PC-3 (cell line): ENCODE data around the gene CUEDC1. TPM values are rescaled to one million over a fixed set of nuclear protein-coding genes. Genes with fewer than 3 reads are reported as not detected.

Experiments
- ATAC-seq: fragments of 200-7000 bp; cut with Tn5 transposase; 2 replicates; pipeline ENCODE4 v1.9.1; 2020; ENCODE audit warnings: mild to moderate bottlenecking, moderate library complexity
- BruUV-seq: library from RNA; stranded (reverse); fragments of 400-500 nt; replicated peaks from 2 replicates; lab custom pipeline; 2021; lab: Mats Ljungman, UMichigan
- CTCF ChIA-PET: fragments of 300-600 bp; sonication (Branson Sonifier 250); formaldehyde crosslinking; loops from one replicate; lab custom pipeline; 2022; ENCODE audit warnings: antibody characterized with exemption; lab: Charles Lee
- POLR2A ChIA-PET: fragments of 300-600 bp; sonication (Branson Sonifier 250); formaldehyde crosslinking; loops from one replicate; lab custom pipeline; 2022; ENCODE audit warnings: antibody characterized with exemption; ENCODE audit not compliant: unreplicated experiment; lab: Charles Lee
- DNase-seq: peaks from one replicate; pipeline ENCODE4 v3.0.0-alpha.2; 2015
- H2AFZ ChIP-seq: fragments of 300-600 bp; sonication (generic); 2 replicates; pipeline ENCODE4 v1.6.0; 2016; ENCODE audit warnings: antibody characterized with exemption, low read length
- H3F3A ChIP-seq: fragments of 300-600 bp; sonication (generic); one replicate; pipeline ENCODE4 v1.6.0; 2017; ENCODE audit warnings: antibody characterized with exemption, low read length, control low read depth, mild to moderate bottlenecking; ENCODE audit not compliant: unreplicated experiment
- H3K27ac ChIP-seq: fragments of 300-600 bp; sonication (generic); 2 replicates; pipeline ENCODE4 v1.5.1; 2016; ENCODE audit warnings: mild to moderate bottlenecking, low read length
- H3K27me3 ChIP-seq: fragments of 300-600 bp; sonication (generic); 2 replicates; pipeline ENCODE4 v1.6.1; 2016; ENCODE audit warnings: low read length, mixed read lengths
- H3K36me3 ChIP-seq: fragments of 300-600 bp; sonication (generic); 2 replicates; pipeline ENCODE4 v1.6.1; 2016; ENCODE audit warnings: low read depth, mixed run types, low read length, mixed read lengths
- H3K4me1 ChIP-seq: fragments of 300-600 bp; sonication (generic); 2 replicates; pipeline ENCODE4 v1.5.1; 2016; ENCODE audit warnings: low read length; ENCODE audit not compliant: insufficient read depth
- H3K4me2 ChIP-seq: fragments of 300-600 bp; sonication (generic); 2 replicates; pipeline ENCODE4 v1.6.0; 2016; ENCODE audit warnings: low read length
- H3K4me3 ChIP-seq: fragments of 300-600 bp; sonication (generic); 2 replicates; pipeline ENCODE4 v1.5.1; 2016; ENCODE audit warnings: mild to moderate bottlenecking, low read length, mixed read lengths
- H3K79me2 ChIP-seq: fragments of 300-600 bp; sonication (generic); 2 replicates; pipeline ENCODE4 v1.6.1; 2017; ENCODE audit warnings: low read length, mixed read lengths
- H3K9ac ChIP-seq: fragments of 300-600 bp; sonication (generic); 2 replicates; pipeline ENCODE4 v1.6.0; 2016; ENCODE audit warnings: mild to moderate bottlenecking, low read length
- H3K9me2 ChIP-seq: fragments of 300-600 bp; sonication (generic); replicated peaks from 2 replicates; pipeline ENCODE4 v1.6.1; 2016; ENCODE audit warnings: mixed run types, low read length, mixed read lengths
- H3K9me3 ChIP-seq: fragments of 300-600 bp; sonication (generic); 2 replicates; pipeline ENCODE4 v1.6.1; 2016; ENCODE audit warnings: low read length, mixed read lengths
- H4K20me1 ChIP-seq: fragments of 300-600 bp; sonication (generic); 2 replicates; pipeline ENCODE4 v1.6.1; 2016; ENCODE audit warnings: low read length, mixed read lengths
- EZH2 ChIP-seq: fragments of 300-600 bp; sonication (generic); IDR thresholded peaks from one replicate; pipeline ENCODE4 v1.6.1; 2017; ENCODE audit warnings: antibody characterized with exemption, mild to moderate bottlenecking, low read length; ENCODE audit not compliant: unreplicated experiment
- EZH2phosphoT487 ChIP-seq: fragments of 300-600 bp; sonication (generic); IDR thresholded peaks from 2 replicates; pipeline ENCODE4 v1.6.1; 2018; ENCODE audit warnings: mild to moderate bottlenecking, antibody characterized with exemption, low read length, borderline replicate concordance
- intact Hi-C: fragments of 100-400 bp; cut with micrococcal nuclease; formaldehyde crosslinking; loops from 2 replicates; pipeline ENCODE4 v1.9.0; 2023
- total RNA-seq: library from RNA; depleted of rRNA; stranded (reverse); fragments of >200 nt; gene quantifications from 2 replicates; pipeline ENCODE4 v1.2.3, GENCODE V29; 2014
- TF ChIP-seq, protein P1 (sequence below): fragments of 300-600 bp; sonication (generic); conservative IDR thresholded peaks from 2 replicates; pipeline ENCODE4 v1.5.1; 2017; ENCODE audit warnings: antibody characterized with exemption, low read depth, mild to moderate bottlenecking, low read length

CUEDC1 gene
- total RNA-seq, 1 experiment from 2014 or later: 31.6 TPM

DNA sequence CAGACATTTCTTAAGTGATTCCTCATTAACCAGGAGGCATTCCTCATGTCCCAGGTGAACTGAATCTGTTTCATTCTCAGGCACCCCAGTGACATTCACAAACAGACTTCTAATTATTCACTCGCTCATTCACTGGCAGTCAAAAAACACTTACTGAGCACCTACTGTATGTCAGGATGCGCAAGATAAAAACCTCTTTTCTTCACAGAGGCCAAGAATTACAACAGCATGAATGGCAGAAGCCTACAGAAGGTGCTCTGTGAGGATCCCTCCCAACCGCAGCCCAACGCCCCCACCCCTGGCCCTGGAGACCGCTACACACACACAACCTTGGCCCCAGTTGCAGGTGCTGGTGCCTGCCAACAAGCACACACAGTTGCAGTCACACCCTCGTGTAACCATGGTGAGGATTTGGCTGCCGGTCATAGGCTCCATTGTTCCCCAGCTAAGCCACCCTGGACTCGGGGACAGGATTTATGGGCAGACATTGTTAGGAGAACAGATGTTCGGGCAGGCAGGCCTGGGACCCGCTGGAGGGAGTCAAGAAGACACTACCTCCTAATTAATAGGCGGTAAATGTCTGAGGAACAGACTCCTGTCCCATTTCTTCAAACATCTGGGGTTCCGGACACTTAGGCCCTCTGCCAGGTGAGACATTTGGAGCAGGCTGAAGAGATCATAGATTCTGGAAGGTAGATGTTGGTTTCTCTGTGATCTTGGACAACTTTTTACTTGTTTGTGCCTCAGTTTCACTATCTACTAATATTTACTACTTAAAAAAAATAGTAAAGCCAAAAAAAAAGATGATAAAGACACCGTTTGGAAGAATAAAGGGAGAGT is 43.2 kb downstream of the CUEDC1 start:
- ChIA-PET CTCF (interaction anchor here (0.6 kb wide), 2 partner anchors 9 to 23 kb away, joined by 3 to 4 read pairs; no protein-coding TSS in a partner anchor), POLR2A (interaction anchor here (0.6 to 1.0 kb wide), 2 partner anchors 9 to 12 kb away, joined by 3 to 4 read pairs; no protein-coding TSS in a partner anchor)
- Histone ChIP-seq H3K36me3 (no peaks in the 10 kb centered on the region), H3K4me1 (peaks cover 20% of the 10 kb centered on the region), H3F3A (no peaks in the 10 kb centered on the region), H3K9ac (peak overlapping the region; percentile 25), H3K27me3 (no peaks in the 10 kb centered on the region), H3K4me3 (no peak overlapping the region), H3K9me2 (no peaks in the 10 kb centered on the region), H3K79me2 (peaks cover 42% of the 10 kb centered on the region), H2AFZ (peak overlapping the region; percentile 10; the same call in 1 of the 2 replicates), H3K9me3 (no peaks in the 10 kb centered on the region), H3K4me2 (peak overlapping the region; percentile 44), H4K20me1 (no peaks in the 10 kb centered on the region), H3K27ac (peak overlapping the region; percentile 62)
- TF ChIP-seq EZH2 (no peak), EZH2phosphoT487 (no peak)
- TF ChIP-seq, protein P1, sequence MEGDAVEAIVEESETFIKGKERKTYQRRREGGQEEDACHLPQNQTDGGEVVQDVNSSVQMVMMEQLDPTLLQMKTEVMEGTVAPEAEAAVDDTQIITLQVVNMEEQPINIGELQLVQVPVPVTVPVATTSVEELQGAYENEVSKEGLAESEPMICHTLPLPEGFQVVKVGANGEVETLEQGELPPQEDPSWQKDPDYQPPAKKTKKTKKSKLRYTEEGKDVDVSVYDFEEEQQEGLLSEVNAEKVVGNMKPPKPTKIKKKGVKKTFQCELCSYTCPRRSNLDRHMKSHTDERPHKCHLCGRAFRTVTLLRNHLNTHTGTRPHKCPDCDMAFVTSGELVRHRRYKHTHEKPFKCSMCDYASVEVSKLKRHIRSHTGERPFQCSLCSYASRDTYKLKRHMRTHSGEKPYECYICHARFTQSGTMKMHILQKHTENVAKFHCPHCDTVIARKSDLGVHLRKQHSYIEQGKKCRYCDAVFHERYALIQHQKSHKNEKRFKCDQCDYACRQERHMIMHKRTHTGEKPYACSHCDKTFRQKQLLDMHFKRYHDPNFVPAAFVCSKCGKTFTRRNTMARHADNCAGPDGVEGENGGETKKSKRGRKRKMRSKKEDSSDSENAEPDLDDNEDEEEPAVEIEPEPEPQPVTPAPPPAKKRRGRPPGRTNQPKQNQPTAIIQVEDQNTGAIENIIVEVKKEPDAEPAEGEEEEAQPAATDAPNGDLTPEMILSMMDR: no peak
- DNase-seq (peak; percentile 95), ATAC-seq (peak; percentile 97)
- intact Hi-C loops: loop anchor here (1.0 kb wide), 1 partner anchor 23 kb away; no protein-coding TSS in a partner anchor
- BruUV-seq: no TSS peak

DNA sequence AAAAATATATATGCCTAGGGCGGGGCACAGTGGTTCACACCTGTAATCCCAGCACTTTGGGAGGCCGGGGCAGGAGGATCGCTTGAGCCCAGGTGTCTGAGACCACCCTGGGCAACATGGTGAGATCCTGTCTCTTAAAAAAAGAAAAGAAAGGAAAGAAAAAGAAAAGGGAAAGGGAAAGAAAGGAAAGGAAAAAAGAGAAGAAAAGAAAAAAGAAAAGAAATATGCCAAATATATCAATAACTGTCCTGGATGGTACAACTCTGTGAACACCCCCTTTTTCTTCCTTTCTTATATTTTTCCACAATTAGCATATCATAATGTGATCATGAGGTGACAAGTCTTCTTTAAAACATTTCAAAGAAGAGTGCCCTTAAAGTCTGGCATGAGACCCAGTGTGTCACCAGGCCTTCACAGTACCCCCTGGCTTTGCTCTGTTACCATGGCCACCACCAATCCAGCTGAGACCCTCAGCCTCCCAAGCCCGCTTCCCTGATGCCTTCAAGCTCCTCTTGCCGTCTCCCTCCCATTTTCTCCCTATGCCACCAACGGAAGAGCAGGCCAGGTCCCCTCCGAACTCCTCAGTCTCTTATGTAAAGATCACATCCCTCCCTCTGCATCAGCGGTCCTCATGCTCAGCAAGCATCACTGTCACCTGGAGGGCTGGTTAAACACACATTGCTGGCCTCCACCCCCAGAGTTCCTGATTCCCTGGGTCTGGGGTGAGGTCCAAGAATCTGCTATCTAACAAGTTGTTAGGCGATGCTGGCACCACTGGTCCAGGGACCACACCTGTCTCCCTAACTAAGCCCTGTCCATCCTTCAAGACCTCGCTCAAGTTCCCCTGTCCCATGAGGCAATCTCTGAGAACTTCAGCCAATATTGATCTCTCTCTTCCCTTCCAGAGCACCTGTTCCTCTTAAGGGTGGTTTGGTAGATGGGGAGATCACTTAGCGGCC is 44.5 kb downstream of the CUEDC1 start:
- no peaks in the 10 kb centered on the region for H3K9me3 ChIP-seq
- H3K36me3 ChIP-seq: no peaks in the 10 kb centered on the region
- intact Hi-C loops: no loop called here
- no peak overlapping the region for H3K4me2 ChIP-seq
- BruUV-seq: no TSS peak
- H4K20me1 ChIP-seq: no peaks in the 10 kb centered on the region
- H3K9ac ChIP-seq: no peak overlapping the region
- no peak for TF ChIP-seq EZH2phosphoT487
- TF ChIP-seq EZH2: no peak
- TF ChIP-seq, protein P1: no peak
- POLR2A ChIA-PET: no interaction called here
- no peak overlapping the region for H3K4me3 ChIP-seq
- no peak for ATAC-seq
- no peak overlapping the region for H3K27ac ChIP-seq
- H3K9me2 ChIP-seq: no peaks in the 10 kb centered on the region
- CTCF ChIA-PET: no interaction called here
- H3K4me1 ChIP-seq: peaks cover 14% of the 10 kb centered on the region
- H3F3A ChIP-seq: no peaks in the 10 kb centered on the region
- no peak overlapping the region for H2AFZ ChIP-seq
- H3K79me2 ChIP-seq: peaks cover 41% of the 10 kb centered on the region
- H3K27me3 ChIP-seq: no peaks in the 10 kb centered on the region
- DNase-seq: no peak
